Left lung (tissue), 10 donors: Measurements from ENCODE around the gene TRAPPC10. TPM values are rescaled to one million over a fixed set of nuclear protein-coding genes. Genes with fewer than 3 reads are reported as not detected.
"Not testable (repeated sequence)": the region's sequence is repeated elsewhere in the genome, so short reads cannot be mapped to it uniquely, and the experiment has no call there.

Experiments
- ATAC-seq: fragments of 200-7000 bp; cut with Tn5 transposase; one replicate; pipeline ENCODE4 v1.9.1; 2020; ENCODE audit warnings: moderate library complexity
- DNase-seq, 4 donors: peaks; one replicate each; pipeline ENCODE4 v3.0.0-alpha.2; 2013 to 2020
- H3K27ac ChIP-seq, 2 donors: fragments of 200-600 bp; sonication (generic) in 1 of 2; one replicate each; pipeline versions ENCODE4 v1.5.0 to v1.8.0; 2020 to 2021
- H3K27me3 ChIP-seq, 2 donors: fragments of 200-600 bp; sonication (generic) in 1 of 2; one replicate each; pipeline versions ENCODE4 v1.5.0 to v1.8.0; 2020 to 2021
- H3K36me3 ChIP-seq, 2 donors: fragments of 200-600 bp; sonication (generic) in 1 of 2; one replicate each; pipeline versions ENCODE4 v1.5.0 to v1.8.0; 2020 to 2021
- H3K4me1 ChIP-seq, 2 donors: fragments of 200-600 bp; one replicate each; pipeline ENCODE4 v1.8.0; 2021
- H3K4me3 ChIP-seq, 2 donors: fragments of 200-600 bp; sonication (generic) in 1 of 2; one replicate each; pipeline versions ENCODE4 v1.5.0 to v1.8.0; 2020 to 2021; ENCODE audit warnings: mild to moderate bottlenecking in 1 of 2
- H3K9me3 ChIP-seq, 2 donors: fragments of 200-600 bp; sonication (generic) in 1 of 2; one replicate each; pipeline versions ENCODE4 v1.5.0 to v1.8.0; 2020 to 2021
- intact Hi-C, 2 donors: fragments of 100-400 bp; cut with DNase I; formaldehyde crosslinking; loops; one replicate each; pipeline versions ENCODE4 v1.11.2 to v1.14.2; 2022
- polyA plus RNA-seq, 6 donors: library from polyadenylated mRNA; unstranded; fragments of 120-200 nt; gene quantifications; one replicate each; pipeline ENCODE4 v1.2.1, GENCODE V29; 2013; ENCODE audit not compliant: insufficient read length in 6 of 6
- total RNA-seq, 2 donors: library from RNA; stranded (reverse); fragmentation: NEBNext Ultra II Directional; extraction: Animal tissue kit (Norgen Biotek cat#: 25700); gene quantifications; one replicate each; pipeline ENCODE4 v1.2.1, GENCODE V29; 2021
- donor health status: DM: no; HTN: yes; CAD: no.
- donor health status: DM: no; HTN: no; CAD: no.

The TRAPPC10 gene
- total and polyA plus RNA-seq, 8 donors, result 26.6 to 43.5 (median 29.1) TPM

DNA sequence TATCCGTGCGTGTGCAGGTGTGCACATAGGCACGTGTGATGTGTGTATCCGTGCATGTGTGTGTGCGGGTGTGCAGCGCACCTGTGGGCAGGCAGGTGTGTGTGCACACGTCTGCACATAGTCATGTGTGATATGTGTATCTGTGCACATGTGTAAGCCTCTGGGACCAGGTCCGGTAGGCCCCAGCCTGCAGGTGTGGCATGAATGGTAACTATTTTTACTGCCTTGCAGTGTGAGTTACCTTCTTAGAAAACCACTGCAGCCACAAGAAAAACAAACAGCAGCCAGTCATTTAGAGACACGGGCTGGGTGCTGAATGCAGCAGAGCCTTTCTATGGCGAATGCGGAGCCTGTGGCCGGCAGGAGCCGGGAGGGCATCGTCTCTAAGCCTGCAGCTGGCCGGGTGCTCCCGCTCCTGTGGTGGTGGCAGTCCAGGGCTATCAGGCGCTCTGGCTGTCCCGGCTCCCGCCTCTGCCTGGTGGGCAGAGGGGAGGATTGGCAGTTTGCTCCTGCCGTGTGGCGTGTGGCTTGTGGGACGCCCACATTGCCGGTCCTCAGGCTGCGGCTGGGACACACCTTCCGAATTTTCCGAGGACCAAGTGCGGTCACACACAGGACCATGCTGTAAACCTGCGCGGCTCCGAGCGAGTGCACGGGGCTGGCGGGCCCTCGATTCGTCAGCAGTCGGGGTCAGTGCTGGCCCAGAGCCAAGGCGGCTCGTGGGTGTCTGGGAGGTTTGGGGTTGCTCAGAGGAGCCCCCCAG, 143.3 kb downstream of the TRAPPC10 start:
- intact Hi-C loops, H3K27me3 ChIP-seq, DNase-seq, H3K4me1 ChIP-seq, H3K4me3 ChIP-seq, H3K9me3 ChIP-seq, H3K36me3 ChIP-seq, ATAC-seq, H3K27ac ChIP-seq: not testable (repeated sequence)

DNA sequence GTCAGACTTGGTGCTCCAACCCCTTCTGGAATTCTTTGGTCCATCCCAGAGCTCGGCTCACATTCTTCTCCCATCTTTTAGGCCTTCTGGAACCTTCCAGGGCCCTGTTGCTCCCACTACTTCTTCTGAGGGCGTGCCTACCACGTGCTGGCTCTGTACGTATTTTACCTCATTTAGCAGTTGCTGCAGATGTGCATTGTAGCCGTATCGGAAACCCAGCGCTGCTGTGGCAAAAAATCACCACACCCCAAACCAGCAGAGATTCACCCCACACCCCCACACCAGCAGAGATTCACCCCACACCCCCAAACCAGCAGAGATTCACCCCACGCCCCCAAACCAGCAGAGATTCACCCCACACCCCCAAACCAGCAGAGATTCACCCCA, 143.9 kb downstream of the TRAPPC10 start:
- H3K4me3 ChIP-seq, H3K4me1 ChIP-seq, intact Hi-C loops, H3K9me3 ChIP-seq, H3K27me3 ChIP-seq, ATAC-seq, DNase-seq, H3K27ac ChIP-seq, H3K36me3 ChIP-seq: not testable (repeated sequence)

Other genes with a start within 250 kb of the TRAPPC10 start
- 100 to 1,000 TPM; 123 to 133 TPM for gene CSTB, start 236.0 kb upstream of the TRAPPC10 start, total RNA-seq
- gene CSTB, start 236.0 kb upstream of the TRAPPC10 start, polyA plus RNA-seq, result 10 to 100 TPM; 36.5 to 43.4 (median 37.4) TPM
- gene RRP1, start 222.7 kb upstream of the TRAPPC10 start, total RNA-seq, result 10 to 100 TPM; 16.1 to 19.6 TPM
- 10 to 100 TPM; 23.9 to 28.0 (median 26.9) TPM for gene RRP1, start 222.7 kb upstream of the TRAPPC10 start, polyA plus RNA-seq
- gene AGPAT3, start 147.1 kb upstream of the TRAPPC10 start, total RNA-seq, result 100 to 1,000 TPM; 106 to 111 TPM
- 10 to 100 TPM; 37.4 to 47.6 (median 42.2) TPM for gene AGPAT3, start 147.1 kb upstream of the TRAPPC10 start, polyA plus RNA-seq
- gene PWP2, start 95.1 kb downstream of the TRAPPC10 start, total RNA-seq, result 1 to 10 TPM; 3.9 to 6.7 TPM
- 10 to 100 TPM in 1 of 6 donors, 1 to 10 TPM in 5; 1.7 to 10.8 (median 8.6) TPM for gene PWP2, start 95.1 kb downstream of the TRAPPC10 start, polyA plus RNA-seq
- 10 to 100 TPM in 1 of 2 donors, 1 to 10 TPM in 1; 8.8 to 10.8 TPM for gene GATD3, start 121.4 kb downstream of the TRAPPC10 start, total RNA-seq
- gene GATD3, start 121.4 kb downstream of the TRAPPC10 start, polyA plus RNA-seq, result 10 to 100 TPM; 22.3 to 50.1 (median 36.2) TPM
- gene ICOSLG, start 228.6 kb downstream of the TRAPPC10 start, total RNA-seq, result 1 to 10 TPM; 3.9 to 4.6 TPM
- gene ICOSLG, start 228.6 kb downstream of the TRAPPC10 start, polyA plus RNA-seq, result 1 to 10 TPM; 1.7 to 3.3 (median 2.1) TPM
- not detected for gene DNMT3L, start 249.6 kb downstream of the TRAPPC10 start, total RNA-seq
- not detected for gene DNMT3L, start 249.6 kb downstream of the TRAPPC10 start, polyA plus RNA-seq